ENCODE measurements around the gene ZNF777.

Gene ZNF777

GRCh38 chr7:149479568-149479967 is 18.7 kb upstream of the ZNF777 start:
- no peak overlapping the region for H2AFZ ChIP-seq (ENCODE audit: low read depth, low read length)
- no peaks in the 10 kb centered on the region for H3K27me3 ChIP-seq (ENCODE audit: insufficient read depth, low read length, poor library complexity)
- peaks cover 2% of the 10 kb centered on the region; the same call in 1 of the 2 replicates for H4K20me1 ChIP-seq (ENCODE audit: insufficient read depth, low read length)
- peaks cover 83% of the 10 kb centered on the region for H3K36me3 ChIP-seq (ENCODE audit: insufficient read depth, low read length)
- ATAC-seq (ENCODE audit: insufficient read depth, low read depth): no peak
- no peak for DNase-seq
- peaks cover 7% of the 10 kb centered on the region for H3K79me2 ChIP-seq (ENCODE audit: insufficient read depth, low read length)
- H3K9ac ChIP-seq (ENCODE audit: low read depth, low read length): no peak overlapping the region
- TF ChIP-seq CTCF (IDR thresholded peaks at IDR 0.05; ENCODE audit: borderline replicate concordance, extremely low read depth, low read length, poor library complexity, severe bottlenecking) (no peak), EZH2 (IDR thresholded peaks at IDR 0.05; ENCODE audit: borderline replicate concordance, low read depth, low read length, severe bottlenecking) (no peak)
- no peak overlapping the region for H3K4me3 ChIP-seq (ENCODE audit: low read depth in 1 of 2, low read length in 2 of 2)
- H3K4me2 ChIP-seq (ENCODE audit: insufficient read depth, low read length): no peak overlapping the region
- H3K9me3 ChIP-seq (ENCODE audit: insufficient read depth, low read length, severe bottlenecking): peaks cover 13% of the 10 kb centered on the region
- H3K4me1 ChIP-seq (ENCODE audit: insufficient read depth, low read length): no peaks in the 10 kb centered on the region
- no peak overlapping the region for H3K27ac ChIP-seq (ENCODE audit: low read length)

DNA sequence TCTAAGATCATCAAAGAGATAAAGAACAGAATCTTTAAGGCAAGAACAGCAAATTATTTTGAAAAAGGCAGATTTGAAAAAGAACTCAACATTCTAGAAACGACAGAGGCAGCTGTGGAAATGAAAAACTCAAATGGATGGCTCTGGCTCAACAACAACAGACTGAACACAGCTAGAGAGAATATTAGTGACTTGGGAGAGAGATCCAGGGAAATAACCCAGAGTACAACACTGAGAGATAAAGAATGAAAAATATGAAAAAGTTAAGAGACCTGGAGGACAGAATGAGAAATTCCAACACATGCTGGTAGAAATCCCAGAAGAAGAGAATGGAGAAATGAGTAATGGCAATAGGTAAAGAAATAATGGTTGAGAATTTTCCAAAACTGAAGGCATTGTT is 17.9 kb upstream of the ZNF777 start:
- H3K4me3 ChIP-seq (ENCODE audit: low read depth in 1 of 2, low read length in 2 of 2): no peak overlapping the region
- peaks cover 2% of the 10 kb centered on the region; the same call in 1 of the 2 replicates for H4K20me1 ChIP-seq (ENCODE audit: insufficient read depth, low read length)
- TF ChIP-seq CTCF (IDR thresholded peaks at IDR 0.05; ENCODE audit: borderline replicate concordance, extremely low read depth, low read length, poor library complexity, severe bottlenecking): no peak
- TF ChIP-seq EZH2 (IDR thresholded peaks at IDR 0.05; ENCODE audit: borderline replicate concordance, low read depth, low read length, severe bottlenecking): no peak
- H3K4me1 ChIP-seq (ENCODE audit: insufficient read depth, low read length): no peaks in the 10 kb centered on the region
- H3K9ac ChIP-seq (ENCODE audit: low read depth, low read length): no peak overlapping the region
- H3K36me3 ChIP-seq (ENCODE audit: insufficient read depth, low read length): peaks cover 91% of the 10 kb centered on the region
- peaks cover 13% of the 10 kb centered on the region for H3K9me3 ChIP-seq (ENCODE audit: insufficient read depth, low read length, severe bottlenecking)
- H3K79me2 ChIP-seq (ENCODE audit: insufficient read depth, low read length): peaks cover 7% of the 10 kb centered on the region
- no peaks in the 10 kb centered on the region for H3K27me3 ChIP-seq (ENCODE audit: insufficient read depth, low read length, poor library complexity)
- DNase-seq: no peak
- H3K27ac ChIP-seq (ENCODE audit: low read length): no peak overlapping the region
- no peak for ATAC-seq (ENCODE audit: insufficient read depth, low read depth)
- H2AFZ ChIP-seq (ENCODE audit: low read depth, low read length): no peak overlapping the region
- no peak overlapping the region for H3K4me2 ChIP-seq (ENCODE audit: insufficient read depth, low read length)

DNA sequence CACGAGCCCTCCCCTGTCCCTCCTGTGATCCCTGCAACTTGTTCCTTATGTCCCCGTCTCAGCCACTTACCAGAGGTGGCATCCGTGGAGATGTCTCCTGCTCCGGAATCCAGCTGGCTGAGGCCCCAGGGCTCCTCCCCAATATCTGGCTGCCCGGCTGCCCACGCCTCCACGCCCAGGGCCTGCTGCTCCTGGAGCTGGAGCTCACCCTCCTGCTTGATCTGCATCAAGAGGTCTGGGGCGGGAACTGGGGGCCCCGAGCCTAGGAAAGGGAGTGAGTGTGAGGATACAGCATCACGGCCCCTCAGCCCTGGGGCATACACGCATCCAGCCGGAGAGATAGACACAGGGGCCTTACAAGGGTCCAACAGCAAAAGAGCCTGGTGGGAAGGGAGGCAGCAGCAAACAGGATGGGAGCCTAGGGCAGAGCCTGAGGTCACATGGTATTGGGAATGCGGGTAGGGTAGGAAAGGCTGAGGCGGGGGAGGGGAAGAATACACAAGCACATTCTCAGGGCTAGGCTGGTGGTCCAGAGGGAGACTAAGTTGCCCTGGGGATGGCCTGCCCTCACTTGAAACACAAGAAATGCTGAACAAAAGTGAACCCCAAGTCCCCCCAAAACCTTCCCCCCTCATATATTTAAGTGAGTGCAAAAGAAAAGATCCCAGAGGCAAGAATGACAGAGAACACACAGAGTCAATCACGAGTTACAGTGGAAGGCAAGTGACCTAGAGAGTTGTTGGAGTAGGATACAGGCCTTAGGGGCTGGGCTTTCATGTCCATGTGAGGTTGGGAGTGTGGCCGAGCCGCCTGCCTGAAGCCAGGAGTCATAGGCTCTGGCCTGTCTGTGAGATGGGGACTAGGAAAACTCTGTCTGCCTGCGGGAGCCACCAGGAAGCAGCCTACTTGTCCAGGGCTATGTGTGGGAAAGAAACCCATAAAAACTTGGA is 16.9 kb upstream of the ZNF777 start:
- ATAC-seq (ENCODE audit: insufficient read depth, low read depth): no peak
- no peaks in the 10 kb centered on the region for H3K4me1 ChIP-seq (ENCODE audit: insufficient read depth, low read length)
- no peak for DNase-seq
- TF ChIP-seq CTCF (IDR thresholded peaks at IDR 0.05; ENCODE audit: borderline replicate concordance, extremely low read depth, low read length, poor library complexity, severe bottlenecking) (no peak), EZH2 (IDR thresholded peaks at IDR 0.05; ENCODE audit: borderline replicate concordance, low read depth, low read length, severe bottlenecking) (no peak)
- H3K27me3 ChIP-seq (ENCODE audit: insufficient read depth, low read length, poor library complexity): no peaks in the 10 kb centered on the region
- H4K20me1 ChIP-seq (ENCODE audit: insufficient read depth, low read length): peaks cover 2% of the 10 kb centered on the region; the same call in 1 of the 2 replicates
- H3K4me3 ChIP-seq (ENCODE audit: low read depth in 1 of 2, low read length in 2 of 2): no peak overlapping the region
- H3K27ac ChIP-seq (ENCODE audit: low read length): no peak overlapping the region
- H3K4me2 ChIP-seq (ENCODE audit: insufficient read depth, low read length): no peak overlapping the region
- no peak overlapping the region for H2AFZ ChIP-seq (ENCODE audit: low read depth, low read length)
- H3K36me3 ChIP-seq (ENCODE audit: insufficient read depth, low read length): peaks cover 97% of the 10 kb centered on the region
- peaks cover 7% of the 10 kb centered on the region for H3K79me2 ChIP-seq (ENCODE audit: insufficient read depth, low read length)
- H3K9me3 ChIP-seq (ENCODE audit: insufficient read depth, low read length, severe bottlenecking): peaks cover 13% of the 10 kb centered on the region
- H3K9ac ChIP-seq (ENCODE audit: low read depth, low read length): no peak overlapping the region
